ENCODE results near the gene ITPR1. TPM values are rescaled to one million over a fixed set of nuclear protein-coding genes. Genes with fewer than 3 reads are reported as not detected.
A peak's percentile ranks its signal among the peaks of the same experiment; 100 is the strongest.

ITPR1 gene
- total RNA-seq, 1 donor from 2014 or later: 16.3 TPM

DNA sequence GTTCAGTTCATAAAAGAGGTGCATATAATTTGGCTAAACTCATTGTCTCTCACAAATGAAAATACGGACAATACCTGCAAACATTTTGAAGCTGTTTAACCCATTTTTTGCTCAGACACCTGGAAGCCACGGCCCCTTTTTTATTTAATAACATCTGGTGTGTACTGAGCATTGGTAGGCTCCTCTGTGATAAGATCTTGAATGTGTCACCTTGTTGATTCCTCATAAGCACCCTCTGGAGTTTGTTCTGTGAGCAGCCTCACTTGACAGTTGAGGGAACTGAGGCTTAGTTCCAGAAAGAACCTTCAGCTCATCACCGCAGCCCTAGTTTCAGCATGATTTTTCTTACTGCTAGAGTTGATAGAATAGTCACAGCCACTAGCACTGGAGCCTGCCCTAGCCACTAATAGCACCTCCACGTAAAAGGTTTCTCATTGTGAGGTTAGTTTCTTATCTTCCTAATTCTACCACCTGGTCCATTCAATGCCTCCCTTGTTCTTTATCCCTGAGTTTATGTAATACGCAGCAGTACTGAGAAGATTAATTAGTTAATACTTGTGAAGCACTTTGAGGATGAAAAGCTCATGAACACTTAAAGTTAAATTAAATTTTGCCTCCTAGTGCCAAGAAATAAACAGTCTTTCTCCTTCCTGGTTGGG, 71.9 kb downstream of the ITPR1 start:
- no peak overlapping the region for H3K4me3 ChIP-seq (ENCODE audit: low read depth, low read length)
- no peaks in the 10 kb centered on the region for H3K27me3 ChIP-seq (ENCODE audit: control insufficient read depth, insufficient read depth, low read length)
- DNase-seq (ENCODE audit: low read depth) (no peak), FAIRE-seq (no peak)
- H3K36me3 ChIP-seq (ENCODE audit: control insufficient read depth, insufficient read depth, low read length): no peaks in the 10 kb centered on the region
- TF ChIP-seq CTCF (IDR thresholded peaks at IDR 0.05; ENCODE audit: insufficient read depth, low read length, severe bottlenecking): no peak

DNA sequence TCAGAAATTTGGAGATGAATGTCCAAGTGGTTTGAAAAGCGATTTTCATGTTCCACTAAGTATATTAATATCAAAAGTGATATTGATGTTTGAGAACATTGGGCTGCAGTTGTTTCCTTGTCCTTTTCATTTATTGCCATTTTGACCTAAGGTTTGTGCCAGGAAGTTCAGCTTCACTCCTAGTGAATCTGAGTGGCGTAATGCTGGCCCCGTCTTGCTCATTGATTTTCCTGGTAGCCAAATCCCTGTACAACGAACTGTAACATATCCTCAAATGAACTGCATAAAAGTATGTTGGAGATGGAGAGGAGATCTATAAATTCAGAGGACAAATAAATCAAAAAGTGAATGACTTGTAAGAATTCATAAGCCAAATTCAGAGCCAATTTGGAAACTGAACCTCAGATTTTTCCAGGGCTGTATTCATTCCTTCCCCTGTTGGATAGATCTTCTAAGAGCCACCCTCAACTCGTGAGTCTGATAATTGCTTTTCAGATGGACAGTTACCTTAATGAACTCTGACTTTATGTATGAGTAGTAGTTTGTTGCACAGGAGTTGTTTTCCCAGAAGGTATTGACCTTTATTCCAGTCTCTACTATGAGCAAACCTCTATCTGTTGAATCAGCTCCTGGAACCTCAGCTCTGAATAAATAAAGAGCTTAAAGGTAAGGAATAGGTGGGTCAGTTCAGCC, 72.8 kb downstream of the ITPR1 start:
- H3K36me3 ChIP-seq (ENCODE audit: control insufficient read depth, insufficient read depth, low read length): no peaks in the 10 kb centered on the region
- TF ChIP-seq CTCF (IDR thresholded peaks at IDR 0.05; ENCODE audit: insufficient read depth, low read length, severe bottlenecking): no peak
- no peak for FAIRE-seq
- no peak for DNase-seq (ENCODE audit: low read depth)
- H3K4me3 ChIP-seq (ENCODE audit: low read depth, low read length): no peak overlapping the region
- no peaks in the 10 kb centered on the region for H3K27me3 ChIP-seq (ENCODE audit: control insufficient read depth, insufficient read depth, low read length)

- FAIRE-seq: no peak
Measured at GRCh38 chr3:4568841-4569240, 75.7 kb downstream of the ITPR1 start.

DNA sequence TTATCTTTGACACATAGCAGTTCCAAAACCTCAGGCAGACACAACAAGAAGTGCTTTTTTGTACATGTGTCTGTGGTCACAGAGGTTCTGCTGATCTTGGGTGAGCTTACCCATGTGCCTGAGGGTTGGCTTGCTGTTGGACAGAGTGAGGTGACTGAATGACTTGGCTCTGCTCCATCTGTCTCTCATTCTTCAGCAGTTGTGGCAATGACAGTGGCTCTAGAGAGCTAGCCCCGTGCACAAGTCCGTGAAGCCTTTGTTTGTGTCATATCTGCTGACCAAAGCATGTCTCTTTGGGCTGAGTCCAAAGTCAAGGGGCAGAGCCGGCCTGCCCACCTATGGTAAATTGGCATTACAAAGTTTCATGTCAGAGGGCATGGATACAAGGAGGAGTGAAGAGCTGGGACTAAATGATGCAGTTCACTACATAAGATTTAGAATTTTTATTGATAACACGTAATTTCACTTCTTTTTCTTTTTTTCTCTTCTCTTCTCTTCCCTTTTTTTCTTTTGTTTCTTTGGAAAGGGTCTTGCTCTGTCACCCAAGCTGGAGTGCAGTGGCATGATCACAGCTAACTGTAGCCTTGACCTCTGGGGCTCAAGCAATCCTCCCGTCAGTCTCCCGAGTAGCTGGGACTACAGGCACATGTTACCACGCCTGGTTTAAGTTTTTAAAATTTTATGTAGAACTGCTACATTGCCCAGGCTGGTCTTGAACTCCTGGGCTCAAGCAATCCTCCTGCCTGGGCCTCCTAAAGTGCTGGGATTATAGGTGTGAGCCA, 77.9 kb downstream of the ITPR1 start:
- Histone ChIP-seq H3K27me3 (ENCODE audit: control insufficient read depth, insufficient read depth, low read length) (no peaks in the 10 kb centered on the region), H3K4me3 (ENCODE audit: low read depth, low read length) (no peak overlapping the region), H3K36me3 (ENCODE audit: control insufficient read depth, insufficient read depth, low read length) (no peaks in the 10 kb centered on the region)
- DNase-seq (ENCODE audit: low read depth) (no peak), FAIRE-seq (no peak)
- TF ChIP-seq CTCF (IDR thresholded peaks at IDR 0.05; ENCODE audit: insufficient read depth, low read length, severe bottlenecking): no peak

More at GRCh38 chr3:4568841-4569240, 75.7 kb downstream of the ITPR1 start:
- no peak for TF ChIP-seq CTCF (IDR thresholded peaks at IDR 0.05; ENCODE audit: insufficient read depth, low read length, severe bottlenecking)
- Histone ChIP-seq H3K36me3 (ENCODE audit: control insufficient read depth, insufficient read depth, low read length) (no peaks in the 10 kb centered on the region), H3K4me3 (ENCODE audit: low read depth, low read length) (no peak overlapping the region), H3K27me3 (ENCODE audit: control insufficient read depth, insufficient read depth, low read length) (no peaks in the 10 kb centered on the region)
- no peak for DNase-seq (ENCODE audit: low read depth)

GRCh38 chr3:4571690-4572334, 78.7 kb downstream of the ITPR1 start:
- DNase-seq (ENCODE audit: low read depth) (peak; percentile 29), FAIRE-seq (no peak)
- TF ChIP-seq CTCF (IDR thresholded peaks at IDR 0.05; ENCODE audit: insufficient read depth, low read length, severe bottlenecking): no peak
- H3K36me3 ChIP-seq (ENCODE audit: control insufficient read depth, insufficient read depth, low read length): no peaks in the 10 kb centered on the region
- H3K4me3 ChIP-seq (ENCODE audit: low read depth, low read length): no peak overlapping the region
- H3K27me3 ChIP-seq (ENCODE audit: control insufficient read depth, insufficient read depth, low read length): no peaks in the 10 kb centered on the region

Data from bronchial epithelial cell (primary cell).